OCI-LY7 (cell line): ENCODE results near the gene ADSS2.

ENCODE experiments used
- EZH2phosphoT487 ChIP-seq: fragments of 200-600 bp; sonication (generic); IDR thresholded peaks from 2 replicates; pipeline ENCODE4 v1.6.1; 2018; ENCODE audit warnings: low read depth, borderline replicate concordance, mild to moderate bottlenecking, mixed run types, antibody characterized with exemption, low read length, moderate library complexity, mixed read lengths
- TF ChIP-seq, protein P1 (sequence below): fragments of 200-600 bp; sonication (generic); conservative IDR thresholded peaks from 2 replicates; pipeline ENCODE4 v1.5.1; 2014; ENCODE audit warnings: mild to moderate bottlenecking, antibody characterized with exemption, low read length, moderate library complexity, mixed read lengths

DNA sequence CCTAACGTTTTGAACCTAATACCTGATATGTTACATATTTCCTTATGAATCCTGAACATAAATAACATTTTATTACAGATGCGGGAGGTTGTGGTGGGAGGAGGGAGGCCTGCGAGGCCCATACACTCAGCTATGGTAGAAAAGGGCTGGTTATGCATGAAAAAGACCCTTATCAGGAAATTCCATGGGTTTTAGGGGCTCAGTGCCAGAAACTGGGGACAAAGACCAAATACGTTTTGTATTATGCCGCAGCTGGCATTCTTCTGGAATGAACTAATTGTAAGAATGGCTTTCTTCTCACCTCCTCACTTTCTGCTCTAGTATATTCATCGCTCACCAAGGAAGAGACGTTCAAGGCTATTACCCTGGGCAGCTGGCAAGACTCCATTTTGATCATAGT is 76.7 kb downstream of the ADSS2 start:
- TF ChIP-seq, protein P1, sequence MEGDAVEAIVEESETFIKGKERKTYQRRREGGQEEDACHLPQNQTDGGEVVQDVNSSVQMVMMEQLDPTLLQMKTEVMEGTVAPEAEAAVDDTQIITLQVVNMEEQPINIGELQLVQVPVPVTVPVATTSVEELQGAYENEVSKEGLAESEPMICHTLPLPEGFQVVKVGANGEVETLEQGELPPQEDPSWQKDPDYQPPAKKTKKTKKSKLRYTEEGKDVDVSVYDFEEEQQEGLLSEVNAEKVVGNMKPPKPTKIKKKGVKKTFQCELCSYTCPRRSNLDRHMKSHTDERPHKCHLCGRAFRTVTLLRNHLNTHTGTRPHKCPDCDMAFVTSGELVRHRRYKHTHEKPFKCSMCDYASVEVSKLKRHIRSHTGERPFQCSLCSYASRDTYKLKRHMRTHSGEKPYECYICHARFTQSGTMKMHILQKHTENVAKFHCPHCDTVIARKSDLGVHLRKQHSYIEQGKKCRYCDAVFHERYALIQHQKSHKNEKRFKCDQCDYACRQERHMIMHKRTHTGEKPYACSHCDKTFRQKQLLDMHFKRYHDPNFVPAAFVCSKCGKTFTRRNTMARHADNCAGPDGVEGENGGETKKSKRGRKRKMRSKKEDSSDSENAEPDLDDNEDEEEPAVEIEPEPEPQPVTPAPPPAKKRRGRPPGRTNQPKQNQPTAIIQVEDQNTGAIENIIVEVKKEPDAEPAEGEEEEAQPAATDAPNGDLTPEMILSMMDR = no peak
- no peak for TF ChIP-seq EZH2phosphoT487
